ENCODE results near the gene LYPD3.
A peak's percentile ranks its signal among the peaks of the same experiment; 100 is the strongest.
"Not testable (repeated sequence)": the region's sequence is repeated elsewhere in the genome, so short reads cannot be mapped to it uniquely, and the experiment has no call there.

Gene LYPD3
- total RNA-seq: 0.74 to 2.3 reads per million in 2 donors

DNA sequence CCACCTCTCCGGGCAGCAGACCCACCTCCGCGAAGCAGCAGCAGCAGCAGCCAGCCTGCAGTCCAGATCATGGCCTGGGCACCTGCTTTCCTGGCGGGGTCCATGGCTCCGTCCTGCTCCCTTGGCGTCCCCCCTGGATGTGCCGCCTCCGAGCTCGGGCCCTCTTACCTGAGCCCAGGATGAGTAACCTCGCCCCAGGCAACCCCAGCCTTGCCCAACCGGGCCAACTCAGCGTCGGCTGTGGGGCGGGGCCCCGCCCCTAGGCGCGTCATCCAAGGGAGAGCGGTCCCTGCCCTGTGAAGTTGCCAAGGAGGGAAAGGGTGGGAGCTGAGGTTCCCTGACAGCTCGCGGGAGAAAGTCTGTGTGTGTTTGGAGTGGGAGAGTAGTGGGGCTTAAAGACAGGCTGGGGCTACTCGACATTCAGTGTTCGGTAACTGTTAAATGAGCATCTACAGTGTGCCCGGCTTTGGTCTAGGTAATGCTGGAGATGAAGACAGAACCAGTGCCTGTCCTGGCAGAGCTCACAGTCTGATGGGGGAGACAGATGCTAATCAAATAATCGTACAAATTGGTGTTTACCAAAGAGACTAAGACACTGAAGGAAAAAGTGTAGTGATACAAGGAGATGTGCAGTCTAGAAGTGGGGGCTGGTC lies at the start of gene LYPD3:
Gene LYPD3 (minus strand): TSS at position 141 of the 653 bp plus-strand sequence. CDS start 37 bp downstream, at position 104.
- DNase-seq: no peak

DNA sequence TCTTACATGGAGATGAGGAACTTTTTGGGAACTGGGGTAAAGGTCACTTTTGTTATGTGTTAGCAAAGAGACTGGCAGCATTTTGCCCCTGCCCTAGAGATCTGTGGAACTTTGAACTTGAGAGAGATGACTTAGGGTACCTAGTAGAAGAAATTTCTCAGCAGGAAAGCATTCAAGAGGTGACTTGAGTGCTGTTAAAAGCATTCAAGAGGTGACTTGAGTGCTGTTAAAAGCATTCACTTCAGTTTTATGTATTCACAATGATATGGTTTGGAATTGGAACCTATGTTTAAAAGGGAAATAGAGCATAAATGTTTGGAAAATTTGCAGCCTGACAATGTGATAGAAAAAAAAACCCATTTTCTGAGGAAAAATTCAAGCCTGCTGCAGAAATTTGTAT lies 47.0 kb upstream of the LYPD3 start:
- DNase-seq: not testable (repeated sequence)

DNA sequence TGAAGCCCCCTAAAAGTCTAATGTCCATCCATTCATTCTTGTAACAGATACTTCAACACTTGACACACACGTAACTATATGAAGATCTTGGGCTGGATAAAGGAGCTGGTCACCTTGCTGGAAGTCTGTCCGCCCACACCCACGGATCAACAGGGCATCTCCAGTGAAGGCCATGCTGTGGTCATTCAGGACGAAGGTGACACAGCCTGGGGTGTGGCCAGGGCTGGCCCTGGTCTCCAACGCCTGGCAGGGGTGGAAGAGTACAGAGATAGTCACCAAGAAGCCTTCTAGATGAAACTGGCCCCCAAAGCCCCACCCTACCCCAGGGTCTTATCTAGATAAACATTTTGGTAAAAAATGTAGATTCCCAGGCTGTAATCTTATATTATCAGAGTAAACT lies 45.9 kb upstream of the LYPD3 start:
- DNase-seq: no peak

DNA sequence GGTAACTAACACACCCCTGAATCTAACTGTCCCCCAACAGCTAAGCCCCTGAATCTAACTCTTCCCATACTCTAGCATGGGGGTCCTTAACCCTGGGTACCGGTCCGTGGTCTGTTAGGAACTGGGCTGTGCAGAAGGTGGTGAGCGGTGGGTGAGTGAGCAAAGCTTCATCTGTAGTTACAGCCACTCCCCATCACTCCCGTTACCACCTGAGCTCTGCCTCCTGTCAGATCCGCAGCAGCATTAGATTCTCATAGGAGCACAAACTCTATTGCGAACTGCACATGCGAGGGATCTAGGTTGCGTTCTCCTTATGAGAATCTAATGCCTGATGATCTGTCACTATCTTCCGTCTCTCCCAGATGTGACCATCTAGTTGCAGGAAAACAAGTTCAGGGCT lies 45.3 kb upstream of the LYPD3 start:
- DNase-seq: no peak

DNA sequence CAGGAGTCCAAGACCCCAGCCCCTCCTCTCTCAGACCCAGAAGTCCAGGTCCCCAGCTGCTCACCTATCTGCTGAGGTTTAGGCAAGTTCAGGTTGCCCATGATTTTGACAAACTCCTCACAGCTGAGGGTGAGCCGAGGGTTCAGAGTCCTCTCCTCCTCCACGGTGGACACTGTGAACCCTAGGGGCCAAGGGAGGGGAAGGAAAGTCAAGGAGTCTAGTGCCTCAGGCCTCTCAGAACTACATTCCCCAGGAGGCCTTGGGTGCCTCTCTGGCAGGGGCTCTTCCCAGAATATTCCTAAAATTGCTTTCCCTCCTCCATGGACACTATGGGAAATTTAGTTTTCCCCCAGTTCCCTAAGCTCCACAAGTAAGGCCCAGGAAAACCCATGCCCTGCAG lies 42.5 kb upstream of the LYPD3 start:
- DNase-seq: no peak

DNA sequence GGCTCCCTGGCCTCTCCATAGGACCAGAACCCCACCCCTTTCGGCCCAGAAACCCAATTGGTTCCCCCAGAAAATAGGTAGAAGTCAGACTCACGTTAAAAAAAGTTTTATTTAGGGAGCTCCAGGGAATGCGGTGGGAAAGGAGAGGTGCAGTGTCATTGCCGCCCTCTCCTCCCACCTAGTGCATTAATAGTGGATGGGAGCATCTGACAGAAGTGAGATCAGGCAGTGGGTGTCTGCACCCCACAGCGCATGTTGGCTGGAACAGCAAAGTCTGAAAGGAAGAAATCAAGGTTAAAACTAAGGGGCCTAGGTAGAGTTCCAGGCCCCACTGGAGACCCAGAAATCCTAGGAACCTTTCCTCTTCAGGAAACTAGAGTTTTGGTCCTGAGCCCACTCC lies 41.2 kb upstream of the LYPD3 start:
- DNase-seq: no peak

DNA sequence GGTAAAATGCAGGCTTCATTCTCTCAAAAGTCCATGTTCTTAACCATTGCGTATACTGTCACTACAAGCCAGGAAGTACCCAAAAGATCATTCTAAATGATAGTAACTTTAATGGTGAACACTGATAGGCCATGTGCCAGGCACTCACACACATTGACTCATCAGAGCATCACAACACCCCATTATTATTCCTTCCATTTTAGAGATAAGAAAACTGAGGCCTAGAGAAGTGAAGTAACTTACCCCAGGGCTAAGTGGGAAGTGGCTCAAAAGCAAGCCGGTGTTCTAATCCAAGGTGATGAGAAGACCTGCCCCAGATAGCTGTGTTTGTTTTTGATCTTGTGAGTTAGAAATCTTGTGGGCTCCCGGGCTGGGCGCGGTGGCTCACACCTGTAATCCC lies 40.5 kb upstream of the LYPD3 start:
- no peak for DNase-seq

DNA sequence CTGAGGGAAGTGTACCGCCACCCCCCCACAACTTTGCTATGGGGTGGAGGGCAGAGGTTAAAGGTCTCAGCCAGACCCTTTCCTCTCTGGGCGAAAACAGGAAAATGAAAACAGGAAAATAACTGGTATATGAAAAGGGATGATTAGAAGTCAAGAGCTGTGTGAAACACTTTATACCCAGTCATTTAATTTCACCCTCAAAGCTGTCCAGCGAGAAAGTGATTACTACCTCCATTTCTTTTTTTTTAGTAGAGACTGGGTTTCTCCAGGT lies 39.7 kb upstream of the LYPD3 start:
- DNase-seq: no peak

DNA sequence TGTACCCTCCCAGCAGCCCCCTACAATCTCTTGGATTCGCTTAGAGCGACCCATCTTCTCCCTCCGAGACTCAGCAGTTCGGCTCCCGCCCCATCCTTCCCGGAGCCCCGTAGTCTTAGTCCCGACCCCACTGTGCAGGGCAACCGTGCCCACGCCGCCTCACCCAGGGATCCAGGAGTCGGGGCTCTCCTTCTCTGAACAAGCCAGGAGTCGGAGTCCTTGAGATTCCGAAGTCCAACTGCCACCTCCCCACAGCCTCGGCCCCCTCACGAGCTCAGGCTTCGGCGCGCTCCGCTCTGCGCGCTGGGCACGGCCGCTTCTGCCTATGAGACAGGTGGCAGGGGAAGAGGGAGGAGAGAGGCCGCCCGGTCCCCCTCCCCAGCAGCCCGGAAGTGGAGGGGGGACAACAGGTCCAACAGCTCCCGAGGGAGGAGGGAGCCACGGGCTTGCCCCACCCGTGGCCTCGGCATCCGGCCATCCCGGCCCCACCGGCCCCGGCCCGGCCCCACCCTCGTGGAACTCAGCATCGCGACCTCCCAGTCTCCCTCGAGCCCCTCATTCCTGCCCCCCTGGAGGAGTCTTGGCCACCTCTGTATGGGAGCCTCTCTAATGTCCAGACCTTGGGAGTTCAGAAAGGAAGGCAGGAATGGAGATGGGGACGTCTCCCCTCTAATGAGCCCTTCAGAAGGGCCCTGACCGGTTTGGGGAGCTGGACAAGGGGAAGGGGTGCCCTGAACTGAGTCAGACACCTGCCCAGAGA lies 39.2 kb upstream of the LYPD3 start, which contains the start of gene PHLDB3:
Gene PHLDB3 (minus strand): TSS at position 321 of the 760 bp plus-strand sequence. CDS start 628 bp downstream, outside the sequence.
- no peak for DNase-seq

DNA sequence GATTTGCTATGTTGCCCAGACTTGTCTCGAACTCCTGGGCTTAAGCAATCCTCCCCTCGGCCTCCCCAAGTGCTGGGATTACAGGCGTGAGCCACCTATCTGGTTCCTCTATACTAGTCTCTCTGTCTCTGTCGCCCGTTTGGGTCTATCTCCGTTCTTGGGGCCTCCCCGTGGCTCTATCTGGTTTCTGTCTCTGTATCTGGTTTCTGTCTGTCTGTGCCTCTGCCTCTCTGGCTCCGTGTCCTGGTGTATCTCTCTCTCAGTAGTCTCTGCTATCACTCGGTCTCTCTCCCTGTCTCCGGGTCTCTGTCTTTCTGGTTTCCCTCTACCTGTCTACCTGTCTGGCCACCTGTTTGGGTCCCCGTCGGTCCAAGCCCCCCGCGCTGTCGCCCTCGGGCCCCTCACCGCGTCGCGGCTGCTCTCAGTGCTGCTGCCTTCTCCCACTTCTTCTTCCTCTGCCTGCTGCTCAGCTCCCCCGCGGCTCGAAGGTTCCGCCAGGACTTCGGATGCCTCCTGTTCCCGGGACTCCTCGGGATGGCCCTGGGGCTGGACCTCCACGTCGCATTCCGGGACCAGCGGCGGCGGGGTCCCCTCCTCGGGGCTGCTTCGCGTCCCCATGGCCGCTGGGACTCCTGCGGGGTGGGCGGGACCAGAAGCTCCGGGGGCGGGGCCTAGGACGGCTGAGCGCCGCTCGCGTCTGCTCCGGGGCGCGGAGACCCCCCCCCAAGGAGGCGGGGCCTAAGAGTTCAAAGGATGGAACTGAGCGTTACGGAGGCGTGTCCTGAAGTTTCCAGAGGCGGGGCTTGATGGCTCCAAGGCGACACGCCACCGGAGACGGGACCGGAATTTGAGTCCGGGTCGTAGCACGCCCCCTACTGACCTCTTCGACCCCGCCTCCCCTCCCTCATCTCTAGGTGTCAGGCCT lies 38.4 kb upstream of the LYPD3 start:
- DNase-seq: peak; percentile 87

DNA sequence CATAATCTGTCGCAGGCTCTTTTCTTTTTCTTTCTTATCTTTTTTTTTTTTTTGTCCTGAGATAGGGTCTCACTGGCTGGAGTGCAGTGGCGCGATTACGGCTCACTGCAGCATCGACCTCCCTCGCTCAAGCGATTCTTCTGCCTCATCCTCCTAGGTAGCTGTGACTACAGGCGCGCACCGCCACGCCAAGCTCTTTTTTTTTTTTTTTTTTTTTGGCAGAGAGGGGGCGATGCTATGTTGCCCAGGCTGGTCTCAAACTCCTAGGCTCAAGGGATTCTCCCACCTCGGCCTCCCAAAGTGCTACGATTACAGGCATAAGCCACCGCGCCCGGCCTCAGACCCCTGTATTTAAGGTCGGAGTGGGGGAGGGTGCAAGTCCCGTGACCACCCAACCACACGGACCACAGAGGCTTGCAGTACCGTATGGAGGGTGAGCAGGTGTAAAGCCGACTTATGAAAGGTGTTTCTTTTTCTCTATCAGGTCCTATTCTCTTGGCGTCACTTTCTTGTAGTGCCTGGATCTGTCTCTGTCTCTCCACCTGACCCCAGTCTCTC lies 37.1 kb upstream of the LYPD3 start:
- no peak for DNase-seq

DNA sequence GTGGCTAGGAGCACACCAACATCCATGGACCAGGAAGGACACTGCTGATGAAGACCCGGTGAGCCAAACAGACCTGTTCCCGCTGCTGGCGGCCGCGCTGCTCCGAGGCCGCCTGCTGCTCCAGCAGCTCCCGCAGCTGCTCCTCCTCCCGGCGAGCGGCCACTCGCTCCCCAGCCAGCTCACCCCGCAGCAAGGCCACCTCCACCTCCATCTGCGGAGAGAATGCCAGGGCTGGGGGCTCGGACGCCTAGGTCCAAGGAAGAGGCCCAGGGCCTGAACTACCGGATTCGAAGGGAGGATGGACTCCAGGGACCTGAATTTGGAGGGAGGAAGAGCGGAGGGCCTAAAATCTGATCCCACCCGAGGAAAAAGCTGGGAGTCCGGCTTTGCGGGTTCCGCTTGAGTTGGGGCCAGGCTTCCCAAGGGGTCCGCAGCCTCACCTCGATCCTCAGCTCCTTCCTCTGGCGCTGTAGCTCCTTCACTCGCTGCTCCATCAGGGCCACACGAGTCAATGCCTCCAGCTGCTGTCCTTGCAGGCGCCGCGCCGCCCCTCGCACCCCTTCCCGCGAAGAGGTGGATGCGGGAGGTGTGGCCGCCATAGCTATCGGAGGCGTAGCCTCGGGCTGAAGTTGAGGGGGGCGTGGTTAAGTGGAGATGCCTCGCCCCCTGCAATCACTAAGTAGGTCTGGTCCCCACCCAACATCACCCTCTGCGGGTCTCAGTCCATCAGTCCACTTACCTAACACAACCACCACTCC lies 36.4 kb upstream of the LYPD3 start:
- DNase-seq: no peak

DNA sequence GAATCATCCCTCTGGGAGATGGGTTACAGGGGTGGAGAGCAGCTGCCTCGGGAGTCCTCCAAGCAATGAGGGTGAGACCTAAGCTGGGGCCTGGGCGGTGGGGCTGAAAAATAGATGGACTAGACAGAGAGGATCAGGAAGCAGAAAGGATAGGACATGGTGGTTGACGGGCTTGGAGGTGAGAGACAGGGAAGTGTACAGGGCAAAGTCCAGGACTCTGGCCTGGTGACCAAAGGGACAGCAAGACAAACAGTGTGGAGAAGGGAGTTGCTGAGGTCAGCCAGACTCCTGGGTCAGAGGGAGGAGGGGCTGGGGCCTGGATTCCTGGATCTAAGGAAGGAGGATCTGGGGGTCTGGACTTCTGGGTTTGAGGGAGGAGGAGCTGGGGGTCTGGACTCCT lies 33.6 kb upstream of the LYPD3 start:
- no peak for DNase-seq

DNA sequence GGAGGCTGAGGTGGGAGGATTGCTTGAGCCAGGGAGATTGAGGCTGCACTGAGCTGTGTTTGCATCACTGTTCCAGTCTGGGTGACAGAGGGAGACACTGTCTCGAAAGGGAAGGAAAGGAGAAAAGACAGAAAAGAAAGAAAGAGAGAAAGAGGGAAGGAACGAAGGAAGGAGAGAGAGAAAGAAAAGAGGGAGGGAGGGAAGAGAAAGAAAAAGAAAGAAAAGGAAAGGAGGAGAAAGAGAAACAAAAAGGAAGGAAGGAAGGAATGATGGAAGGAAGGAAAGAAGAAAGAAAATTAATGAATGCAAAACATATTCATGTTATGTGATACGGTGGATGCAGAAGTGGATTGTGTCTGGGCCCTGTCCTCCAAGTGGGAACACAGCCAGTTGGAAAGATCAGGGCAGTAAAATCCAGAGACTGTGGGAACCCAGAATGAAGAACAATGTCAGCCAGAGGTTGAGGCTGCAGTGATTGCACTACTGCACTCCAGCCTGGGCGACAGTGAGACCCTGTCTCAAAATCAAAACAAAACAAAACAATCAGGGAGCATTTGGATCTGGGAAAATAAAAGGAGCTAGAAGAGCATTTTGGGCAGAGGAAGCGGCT lies 32.9 kb upstream of the LYPD3 start:
- DNase-seq: no peak

DNA sequence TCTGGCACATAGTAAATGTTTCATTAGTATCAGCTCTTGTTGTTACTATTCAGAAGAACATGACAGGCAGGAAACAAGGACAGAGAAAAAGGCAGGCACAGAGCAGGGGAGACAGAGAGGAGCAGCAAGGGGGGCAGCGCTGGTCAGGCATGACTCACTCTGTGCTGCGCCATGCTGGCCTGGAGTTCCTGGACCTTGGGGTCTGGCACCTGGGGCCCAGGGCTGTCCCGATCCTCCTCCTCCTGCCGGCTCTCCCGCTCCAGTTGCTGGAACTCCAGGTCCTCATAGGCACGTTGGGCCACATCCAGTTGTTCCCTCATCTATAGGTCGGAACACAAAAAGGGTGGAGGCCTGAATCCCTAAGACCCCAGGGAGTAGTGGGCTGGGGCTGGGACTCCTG lies 31.6 kb upstream of the LYPD3 start:
- no peak for DNase-seq

DNA sequence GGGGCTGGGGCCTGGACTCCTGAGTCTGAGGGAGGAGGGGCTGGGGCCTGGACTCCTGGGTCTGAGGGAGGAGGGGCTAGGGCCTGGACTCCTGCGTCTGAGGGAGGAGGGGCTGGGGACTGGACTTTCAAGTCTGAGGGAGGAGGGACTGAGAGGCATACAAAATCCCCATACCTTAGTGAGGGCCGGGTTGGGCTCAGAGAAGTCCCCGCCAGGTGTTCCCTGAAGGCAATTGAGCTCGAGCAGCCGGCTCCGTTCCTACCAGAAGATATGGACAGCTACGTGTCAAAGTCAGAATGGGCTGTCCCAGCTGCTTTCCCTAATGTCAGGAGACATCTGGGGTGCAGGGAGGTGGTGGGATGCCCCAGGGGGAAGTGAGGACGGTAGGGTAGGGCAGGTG lies 29.7 kb upstream of the LYPD3 start:
- no peak for DNase-seq

DNA sequence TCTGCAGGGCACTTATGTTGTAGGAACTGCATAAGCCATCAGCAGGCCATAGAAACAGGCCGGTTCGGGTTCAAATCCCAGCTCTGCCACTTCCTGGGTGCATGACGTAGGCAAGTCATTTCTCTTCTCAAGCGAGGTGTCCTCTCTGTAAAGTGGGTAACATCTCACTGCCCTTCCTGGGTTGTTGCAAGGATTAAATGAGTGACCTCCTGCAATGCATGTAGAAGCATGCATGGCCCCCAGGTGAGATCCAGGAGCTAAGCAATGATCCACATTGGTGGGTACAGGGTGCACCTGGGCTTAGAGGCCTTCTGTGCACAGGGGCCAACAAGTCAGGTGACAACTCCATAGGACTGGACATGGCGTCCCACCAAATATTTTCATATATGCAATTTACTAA lies 25.4 kb upstream of the LYPD3 start:
- no peak for DNase-seq

DNA sequence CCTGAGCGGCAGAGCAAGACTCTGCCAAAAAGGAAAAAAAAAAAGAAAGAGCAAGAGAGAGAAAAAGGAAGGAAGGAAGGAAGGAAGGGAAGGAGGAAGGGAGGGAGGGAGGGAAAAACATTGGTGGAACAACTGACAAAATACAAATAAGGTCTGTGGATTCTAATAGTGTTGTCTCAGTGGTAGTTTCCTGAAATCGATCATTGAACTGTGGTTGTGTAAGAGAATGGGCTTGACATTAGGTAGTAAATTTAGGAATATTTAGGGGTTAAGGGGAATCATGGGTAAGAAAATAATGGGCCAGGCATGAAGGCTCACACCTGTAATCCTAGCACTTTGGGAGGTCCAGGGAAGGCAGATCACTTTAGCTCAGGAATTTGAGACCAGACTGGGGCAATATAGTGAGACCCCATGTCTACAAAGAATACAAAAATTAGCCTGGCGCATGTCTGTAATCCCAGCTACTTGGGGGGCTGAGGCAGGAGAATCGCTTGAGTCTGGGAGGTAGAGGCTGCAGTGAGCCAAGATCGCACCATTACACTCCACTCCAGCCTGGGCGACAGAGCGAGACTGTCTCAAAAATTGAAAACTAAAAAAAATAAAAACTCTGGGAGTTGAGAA lies 24.7 kb upstream of the LYPD3 start:
- no peak for DNase-seq

DNA sequence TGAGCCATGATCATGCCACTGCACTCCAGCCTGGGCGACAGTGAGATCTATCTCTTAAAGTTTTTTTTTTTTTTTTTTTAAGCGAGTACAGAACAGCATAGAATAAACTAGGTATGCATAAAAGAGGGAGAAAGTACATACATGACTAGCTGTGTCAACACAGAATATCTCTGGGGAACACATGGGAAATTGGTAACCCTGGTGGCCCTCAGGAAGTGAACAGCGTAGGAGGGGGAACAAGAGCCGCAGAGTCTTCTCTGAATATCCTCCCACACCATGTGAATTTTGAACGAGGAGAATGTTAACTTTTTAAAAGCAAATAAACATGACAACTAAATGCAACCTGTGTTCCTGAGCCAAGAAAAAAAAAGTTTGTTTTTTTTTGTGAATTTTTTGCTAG lies 23.9 kb upstream of the LYPD3 start:
- DNase-seq: no peak

DNA sequence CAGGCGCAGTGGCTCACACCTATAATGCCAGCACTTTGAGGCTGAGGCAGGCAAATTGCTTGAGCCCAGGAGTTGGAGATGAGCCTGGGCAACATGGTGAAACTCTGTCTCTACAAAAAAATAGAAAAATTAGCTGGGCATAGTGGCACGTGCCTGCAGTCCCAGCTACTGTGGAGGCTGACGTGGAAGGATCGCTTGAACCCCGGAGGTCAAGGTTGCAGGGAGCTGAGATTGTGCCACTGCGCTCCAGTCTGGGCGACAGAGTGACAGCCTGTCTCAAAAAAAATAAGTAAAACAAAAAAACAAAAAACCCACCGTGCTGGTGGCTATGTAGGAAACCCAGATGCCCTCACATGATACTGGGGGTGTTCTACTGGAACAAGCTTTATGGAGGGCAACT lies 22.8 kb upstream of the LYPD3 start:
- DNase-seq: no peak

DNA sequence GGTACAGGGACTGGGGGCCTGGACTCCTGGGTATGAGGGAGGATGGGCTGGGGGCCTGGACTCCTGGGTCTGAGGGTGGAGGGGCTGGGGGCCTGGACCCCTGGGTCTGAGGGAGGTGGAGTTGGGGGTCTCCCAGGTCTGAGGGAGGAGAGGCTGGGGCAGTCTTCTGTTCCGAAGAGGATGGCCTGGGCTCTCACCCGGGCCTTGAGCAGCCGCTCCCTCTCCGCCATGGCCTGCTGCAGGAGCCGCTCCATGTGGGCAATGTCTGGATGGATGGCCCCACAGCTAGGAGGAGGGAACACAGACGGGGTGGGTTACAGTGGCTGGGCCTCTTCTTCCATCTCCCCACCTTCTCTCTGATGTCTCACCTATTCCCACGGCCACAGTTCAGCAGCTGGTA lies 21.0 kb upstream of the LYPD3 start:
- no peak for DNase-seq

DNA sequence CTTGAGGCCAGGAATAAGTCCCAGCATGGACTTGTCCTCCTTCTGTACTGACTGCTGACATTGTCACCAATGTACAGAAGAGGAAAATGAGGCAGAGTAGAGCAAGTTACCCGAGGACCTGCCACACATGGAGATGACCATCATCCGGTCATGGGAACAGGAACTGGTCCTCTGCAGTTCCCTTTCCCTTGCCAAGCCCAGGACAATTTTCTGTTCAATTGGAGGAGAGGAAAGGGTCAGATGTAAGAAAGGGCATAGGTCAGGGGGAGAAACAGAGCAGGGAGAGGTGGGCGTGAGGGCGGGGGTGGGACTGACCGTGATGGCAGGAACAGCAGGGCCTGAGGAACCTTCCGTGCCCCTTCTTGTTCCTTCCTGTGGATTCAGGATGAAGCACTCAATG lies 20.5 kb upstream of the LYPD3 start:
- no peak for DNase-seq

Measured in activated gamma-delta T cell (primary cell).